HFF-Myc (cell line): Measurements from ENCODE around the gene DNASE1L2.

ENCODE experiments used
- DNase-seq: peaks from one replicate; pipeline ENCODE4 v3.0.0-alpha.2; 2011; ENCODE audit warnings: low read depth; ENCODE audit errors: extremely low read depth
- H3K4me3 ChIP-seq: replicated peaks from 2 replicates; pipeline ENCODE4 v1.5.1; 2011; ENCODE audit warnings: low read depth, mild to moderate bottlenecking, control low read depth, low read length
- TF ChIP-seq, protein P1 (sequence below): IDR thresholded peaks from 2 replicates; pipeline ENCODE4 v1.5.1; 2012; ENCODE audit warnings: mild to moderate bottlenecking, low read depth, low read length, control low read depth; ENCODE audit errors: missing control alignments

The DNASE1L2 gene

DNA sequence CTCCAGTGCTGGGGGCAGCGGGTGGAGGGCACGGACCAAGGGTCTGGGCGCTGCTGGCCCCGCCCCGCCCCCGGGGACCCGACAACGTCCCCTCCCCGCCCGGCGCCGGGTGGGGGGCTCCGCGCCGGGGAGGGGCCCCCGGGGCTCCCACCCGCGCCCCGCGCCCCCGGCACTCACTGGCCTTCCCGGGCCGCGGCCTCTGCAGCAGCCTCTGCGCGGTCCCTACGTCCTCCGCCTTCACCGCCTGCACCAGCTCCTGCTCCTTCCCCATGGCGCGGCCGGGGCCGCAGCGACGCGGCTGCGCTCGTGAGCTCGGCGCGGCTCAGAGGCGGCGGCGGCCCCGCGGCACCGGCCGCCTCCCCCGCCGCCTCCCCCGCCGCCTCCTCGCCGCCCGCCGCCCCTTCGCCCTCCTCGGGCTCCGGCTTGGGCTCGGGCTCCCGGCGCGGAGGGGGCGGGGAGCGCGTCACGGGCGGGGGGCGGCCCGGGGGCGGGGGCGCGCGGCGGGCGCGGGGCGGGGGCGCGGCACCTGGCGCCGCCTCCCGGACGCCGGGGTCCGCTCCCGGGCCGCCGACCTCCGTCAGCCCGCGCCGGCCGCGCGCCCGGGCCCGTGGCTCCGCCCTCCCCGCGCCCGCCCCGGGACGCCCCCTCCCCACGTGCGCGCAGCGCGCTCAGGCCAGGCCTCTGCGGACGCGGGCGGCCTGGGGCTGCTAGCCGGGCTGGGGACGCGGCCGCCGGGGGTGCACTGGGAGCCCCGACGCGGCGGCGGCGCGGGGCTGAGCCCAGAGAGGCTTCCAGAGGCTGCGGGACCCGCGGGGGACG is 39.9 kb upstream of the DNASE1L2 start, which contains the start of gene CASKIN1:
Gene CASKIN1 (minus strand): TSS at position 444 of the 819 bp plus-strand sequence. CDS start 173 bp downstream, at position 271.
- DNase-seq = no peak
- TF ChIP-seq, protein P1, sequence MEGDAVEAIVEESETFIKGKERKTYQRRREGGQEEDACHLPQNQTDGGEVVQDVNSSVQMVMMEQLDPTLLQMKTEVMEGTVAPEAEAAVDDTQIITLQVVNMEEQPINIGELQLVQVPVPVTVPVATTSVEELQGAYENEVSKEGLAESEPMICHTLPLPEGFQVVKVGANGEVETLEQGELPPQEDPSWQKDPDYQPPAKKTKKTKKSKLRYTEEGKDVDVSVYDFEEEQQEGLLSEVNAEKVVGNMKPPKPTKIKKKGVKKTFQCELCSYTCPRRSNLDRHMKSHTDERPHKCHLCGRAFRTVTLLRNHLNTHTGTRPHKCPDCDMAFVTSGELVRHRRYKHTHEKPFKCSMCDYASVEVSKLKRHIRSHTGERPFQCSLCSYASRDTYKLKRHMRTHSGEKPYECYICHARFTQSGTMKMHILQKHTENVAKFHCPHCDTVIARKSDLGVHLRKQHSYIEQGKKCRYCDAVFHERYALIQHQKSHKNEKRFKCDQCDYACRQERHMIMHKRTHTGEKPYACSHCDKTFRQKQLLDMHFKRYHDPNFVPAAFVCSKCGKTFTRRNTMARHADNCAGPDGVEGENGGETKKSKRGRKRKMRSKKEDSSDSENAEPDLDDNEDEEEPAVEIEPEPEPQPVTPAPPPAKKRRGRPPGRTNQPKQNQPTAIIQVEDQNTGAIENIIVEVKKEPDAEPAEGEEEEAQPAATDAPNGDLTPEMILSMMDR = no peak
- peak within 1 kb of the TSS; percentile 17; the same call in 1 of the 2 replicates for H3K4me3 ChIP-seq

DNA sequence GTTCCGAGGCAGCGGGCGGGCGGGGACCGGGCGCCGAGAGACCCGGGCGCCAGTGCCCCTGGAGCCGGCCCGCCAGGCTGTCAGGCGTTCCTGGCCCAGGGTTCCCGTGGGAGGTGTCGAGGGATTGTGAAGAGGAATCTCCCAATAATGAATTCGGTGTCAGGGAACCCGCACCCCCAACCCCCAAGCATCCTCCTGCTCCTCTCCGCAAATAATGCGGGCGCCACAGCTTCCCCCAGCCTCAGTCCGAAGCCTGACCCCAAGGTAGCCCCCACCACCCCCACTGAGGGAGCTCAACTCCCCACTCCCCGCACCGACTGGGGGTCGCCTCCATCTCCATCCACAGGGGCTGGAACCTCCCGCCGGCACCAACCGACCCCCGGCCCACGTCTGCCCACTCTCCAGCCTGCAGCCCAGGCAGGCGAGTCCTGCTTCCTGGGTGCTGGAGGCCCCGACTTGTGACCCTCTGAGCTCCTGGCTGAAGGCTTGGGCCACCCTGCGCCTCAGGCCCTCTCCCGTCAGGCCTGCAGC is 39.2 kb upstream of the DNASE1L2 start:
- H3K4me3 ChIP-seq = no peak overlapping the region
- DNase-seq = no peak
- TF ChIP-seq, protein P1 = no peak

DNA sequence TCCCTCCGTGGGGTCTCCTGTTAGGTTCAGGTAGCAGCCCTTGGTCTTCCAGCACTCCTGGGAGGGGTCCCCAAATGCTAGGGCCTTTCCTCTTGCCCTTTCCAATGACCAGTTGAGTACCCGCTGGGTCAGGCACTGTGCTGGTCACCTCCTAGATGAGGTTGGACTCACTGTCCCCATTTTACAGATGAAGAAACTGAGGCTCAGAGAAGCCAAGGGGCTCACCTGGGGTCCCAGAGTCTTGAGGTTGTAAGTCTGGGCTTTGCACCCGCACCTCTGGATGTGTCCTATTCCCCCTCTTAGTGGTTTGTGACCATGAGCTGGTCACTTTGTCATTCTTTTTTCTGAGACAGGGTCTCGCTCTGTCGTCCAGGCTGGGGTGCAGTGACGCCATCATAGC is 38.5 kb upstream of the DNASE1L2 start:
- no peak overlapping the region for H3K4me3 ChIP-seq
- TF ChIP-seq, protein P1 = no peak
- DNase-seq = no peak

DNA sequence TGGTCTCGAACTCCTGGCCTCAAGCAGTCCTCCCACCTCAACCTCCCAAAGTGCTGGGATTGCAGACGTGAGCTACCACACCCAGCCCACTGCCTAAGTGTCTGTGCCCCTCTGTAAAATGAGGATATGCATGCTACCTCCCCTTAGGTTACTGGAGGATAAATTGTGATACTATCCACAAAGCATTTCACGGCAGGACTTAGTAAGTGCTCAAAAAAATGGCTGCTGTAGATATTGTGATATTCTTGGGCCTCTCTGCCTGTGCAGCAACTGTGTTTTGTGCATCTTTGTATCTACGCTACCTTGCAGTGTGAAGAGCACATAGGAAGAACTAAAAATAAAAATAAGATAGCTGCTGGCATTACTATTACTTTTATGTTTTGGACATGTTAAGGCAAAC is 38.0 kb upstream of the DNASE1L2 start:
- DNase-seq = no peak

DNA sequence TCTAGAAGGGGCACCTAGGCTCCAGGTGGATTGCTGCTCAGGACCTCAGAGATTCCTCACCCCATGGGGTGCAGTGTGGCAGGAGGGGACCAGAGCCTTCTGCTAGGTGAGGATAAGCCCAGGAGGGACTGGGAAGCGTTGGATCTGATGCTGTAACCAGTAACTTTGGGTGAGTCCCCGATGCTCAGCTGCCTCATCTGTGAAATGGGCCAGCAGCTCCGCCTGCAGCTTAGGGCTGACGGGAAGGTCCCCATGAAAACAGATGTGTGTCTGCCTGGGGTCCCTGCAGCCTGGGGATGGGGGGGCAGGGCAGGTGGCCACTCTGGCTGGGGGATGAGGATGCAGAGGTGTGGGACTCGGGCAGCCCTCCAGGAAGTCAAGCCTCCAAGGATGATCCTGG is 37.1 kb upstream of the DNASE1L2 start:
- TF ChIP-seq, protein P1 = no peak

More for the DNA sequence above, 38.0 kb upstream of the DNASE1L2 start:
- no peak overlapping the region for H3K4me3 ChIP-seq
- TF ChIP-seq, protein P1 = no peak

DNA sequence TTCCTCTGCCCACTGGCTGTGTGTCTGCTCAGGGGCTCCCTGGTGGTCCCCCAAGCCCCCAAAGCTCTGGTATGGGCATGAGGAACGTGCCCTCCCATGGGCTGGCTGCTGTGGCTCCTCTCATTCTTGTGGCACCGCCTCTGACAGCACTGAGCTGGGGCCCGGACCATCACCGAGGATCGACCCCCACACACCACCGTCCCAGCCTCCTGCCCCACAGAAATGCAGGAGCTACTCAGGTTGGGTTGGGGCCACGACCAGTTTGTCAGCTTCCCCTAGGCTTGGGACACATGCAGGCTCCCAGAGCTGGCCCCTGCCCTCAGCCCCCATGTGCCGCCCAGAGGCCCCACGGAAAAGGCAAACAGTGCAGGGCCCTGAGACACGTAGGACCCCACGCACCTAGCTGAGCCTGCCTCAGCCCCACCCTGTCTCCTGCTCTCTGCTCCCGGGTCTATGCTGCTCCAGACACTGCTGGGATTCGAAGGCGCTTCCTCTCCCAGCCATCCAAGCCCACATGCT is 36.6 kb upstream of the DNASE1L2 start:
- TF ChIP-seq, protein P1 = no peak
- no peak for DNase-seq
- no peak overlapping the region for H3K4me3 ChIP-seq

More for the DNA sequence above, 37.1 kb upstream of the DNASE1L2 start:
- no peak overlapping the region for H3K4me3 ChIP-seq
- DNase-seq = no peak
